Kidney epithelial cell (primary cell): ENCODE measurements around the gene RASSF5. TPM values are rescaled to one million over a fixed set of nuclear protein-coding genes. Genes with fewer than 3 reads are reported as not detected.

Experiments used
- DNase-seq: peaks from one replicate; pipeline ENCODE4 v3.0.0-alpha.2; 2010; ENCODE audit warnings: low read depth
- H3K27me3 ChIP-seq: 2 replicates; pipeline ENCODE4 v1.6.0; 2011; ENCODE audit warnings: low read length; ENCODE audit not compliant: control insufficient read depth, insufficient read depth
- H3K36me3 ChIP-seq: 2 replicates; pipeline ENCODE4 v1.5.1; 2011; ENCODE audit warnings: low read length; ENCODE audit not compliant: control insufficient read depth, insufficient read depth
- H3K4me3 ChIP-seq: 2 replicates; pipeline ENCODE4 v1.5.1; 2011; ENCODE audit warnings: low read depth, mild to moderate bottlenecking, control low read depth, low read length
- CTCF ChIP-seq: IDR thresholded peaks from 2 replicates; pipeline ENCODE4 v1.5.1; 2011; ENCODE audit warnings: mild to moderate bottlenecking, moderate library complexity, low read length, control low read depth, inconsistent platforms; ENCODE audit not compliant: insufficient read depth, poor library complexity, severe bottlenecking
- total RNA-seq: library from RNA; depleted of rRNA; stranded (reverse); fragments of >200 nt; gene quantifications from 2 replicates; pipeline ENCODE4 v1.2.3, GENCODE V29; 2015

RASSF5 gene
- total RNA-seq, 1 donor from 2014 or later = 4.2 TPM

- no peak for TF ChIP-seq CTCF
- Histone ChIP-seq H3K4me3 (no peak overlapping the region), H3K27me3 (no peaks in the 10 kb centered on the region), H3K36me3 (no peaks in the 10 kb centered on the region)
- no peak for DNase-seq
Observed at GRCh38 chr1:206535853-206536188, 28.5 kb downstream of the RASSF5 start.

GRCh38 chr1:206537141-206537540, 29.8 kb downstream of the RASSF5 start:
- DNase-seq = no peak
- Histone ChIP-seq H3K4me3 (no peak overlapping the region), H3K36me3 (no peaks in the 10 kb centered on the region), H3K27me3 (no peaks in the 10 kb centered on the region)
- no peak for TF ChIP-seq CTCF

- no peak for DNase-seq
- Histone ChIP-seq H3K4me3 (no peak overlapping the region), H3K36me3 (no peaks in the 10 kb centered on the region), H3K27me3 (no peaks in the 10 kb centered on the region)
- no peak for TF ChIP-seq CTCF
Observed at GRCh38 chr1:206538086-206538770, 30.9 kb downstream of the RASSF5 start.

GRCh38 chr1:206538901-206539640, 31.7 kb downstream of the RASSF5 start:
- Histone ChIP-seq H3K27me3 (no peaks in the 10 kb centered on the region), H3K36me3 (no peaks in the 10 kb centered on the region), H3K4me3 (no peak overlapping the region)
- DNase-seq = no peak
- no peak for TF ChIP-seq CTCF

- DNase-seq = no peak
- Histone ChIP-seq H3K36me3 (no peaks in the 10 kb centered on the region), H3K27me3 (no peaks in the 10 kb centered on the region), H3K4me3 (no peak overlapping the region)
- TF ChIP-seq CTCF = no peak
Observed at GRCh38 chr1:206540044-206540780, 32.9 kb downstream of the RASSF5 start.
